GM12892 (cell line): ENCODE measurements around the gene CAMTA2.

Experiments used
- POLR2A ChIP-seq: IDR thresholded peaks from 2 replicates; pipeline ENCODE4 v1.6.1; 2011; ENCODE audit warnings: low read depth, low read length, control low read depth
- POLR2AphosphoS5 ChIP-seq: IDR thresholded peaks from 2 replicates; pipeline ENCODE4 v1.6.1; 2011; ENCODE audit warnings: low read depth, low read length, control low read depth
- TAF1 ChIP-seq: IDR thresholded peaks from 2 replicates; pipeline ENCODE4 v1.6.1; 2011; ENCODE audit warnings: low read depth, mild to moderate bottlenecking, control low read depth, low read length, borderline replicate concordance

DNA sequence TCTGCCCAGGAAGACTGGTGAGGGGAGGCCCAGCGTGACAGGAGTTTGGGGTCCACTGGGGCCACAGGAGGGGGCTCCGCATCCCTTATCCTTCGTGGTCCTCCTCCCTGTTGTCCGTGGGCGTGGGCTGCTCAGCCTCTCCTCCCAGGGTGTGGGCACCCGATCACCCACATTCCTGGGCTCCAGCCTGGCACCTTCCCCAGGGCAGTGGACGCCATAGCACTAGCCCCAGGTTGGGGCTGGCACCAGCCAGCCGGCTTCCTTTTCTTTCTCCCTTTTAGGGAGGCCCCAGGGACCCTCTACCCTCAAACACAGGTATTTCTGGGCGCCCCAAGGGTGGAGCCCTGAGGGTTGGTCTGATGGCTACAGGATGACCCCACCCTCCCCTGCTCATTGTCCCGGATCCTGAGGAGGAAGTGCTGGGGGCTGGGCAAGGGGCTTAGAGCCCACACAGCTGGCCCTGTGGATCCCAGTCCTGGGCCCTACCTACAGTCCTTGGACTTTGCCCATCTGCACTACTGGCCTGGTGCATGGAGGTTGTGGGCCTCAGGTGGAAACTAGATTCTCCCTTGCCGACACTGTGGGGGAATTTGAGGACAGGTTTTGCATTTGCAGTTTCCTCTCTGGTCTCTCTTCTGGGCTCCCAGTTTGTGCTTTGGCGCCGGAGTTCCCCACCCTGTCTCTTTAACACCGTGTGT lies 11.4 kb upstream of the CAMTA2 start:
- no peak for TF ChIP-seq POLR2AphosphoS5
- TF ChIP-seq POLR2A = no peak
- no peak for TF ChIP-seq TAF1
